OCI-LY1 (cell line): ENCODE results near the gene ITGB3.

Experiments
- H2AFZ ChIP-seq: fragments of 200-600 bp; sonication (generic), shearing (Covaris generic); 2 replicates; pipeline ENCODE4 v1.6.0; 2014; ENCODE audit warnings: antibody characterized with exemption, mild to moderate bottlenecking, low read length
- H3F3A ChIP-seq: fragments of 200-600 bp; sonication (generic), shearing (Covaris generic); 2 replicates; pipeline ENCODE4 v1.6.0; 2014; ENCODE audit warnings: mild to moderate bottlenecking, antibody characterized with exemption, low read length, moderate library complexity; ENCODE audit not compliant: insufficient read depth
- H3K27ac ChIP-seq: fragments of 200-600 bp; sonication (generic); 2 replicates; pipeline ENCODE4 v1.5.1; 2014; ENCODE audit warnings: low read length, mixed run types, mild to moderate bottlenecking, low read depth; ENCODE audit not compliant: poor library complexity, severe bottlenecking
- H3K27me3 ChIP-seq: fragments of 200-600 bp; sonication (generic); 2 replicates; pipeline ENCODE4 v1.6.0; 2014; ENCODE audit warnings: antibody characterized with exemption, mild to moderate bottlenecking, low read length, moderate library complexity; ENCODE audit not compliant: insufficient read depth
- H3K36me3 ChIP-seq: fragments of 200-600 bp; sonication (generic); 2 replicates; pipeline ENCODE4 v1.6.1; 2014; ENCODE audit warnings: mild to moderate bottlenecking, antibody characterized with exemption, low read length, moderate library complexity, mixed read lengths; ENCODE audit not compliant: insufficient read depth
- H3K4me1 ChIP-seq: fragments of 200-600 bp; sonication (generic); 2 replicates; pipeline ENCODE4 v1.5.1; 2014; ENCODE audit warnings: mild to moderate bottlenecking, low read length, moderate library complexity; ENCODE audit not compliant: insufficient read depth, severe bottlenecking
- H3K4me2 ChIP-seq: fragments of 200-600 bp; sonication (generic), shearing (Covaris generic); 2 replicates; pipeline ENCODE4 v1.6.1; 2014; ENCODE audit warnings: low read length
- H3K4me3 ChIP-seq: fragments of 200-600 bp; sonication (generic); 2 replicates; pipeline ENCODE4 v1.5.1; 2014; ENCODE audit warnings: low read length, low read depth, mild to moderate bottlenecking, mixed read lengths; ENCODE audit not compliant: poor library complexity, severe bottlenecking
- H3K79me2 ChIP-seq: fragments of 200-600 bp; shearing (Covaris generic); 2 replicates; pipeline ENCODE4 v1.6.1; 2016; ENCODE audit warnings: mixed run types, low read length, mixed read lengths; ENCODE audit not compliant: insufficient read depth
- H3K9ac ChIP-seq: fragments of 200-600 bp; sonication (generic), shearing (Covaris generic); 2 replicates; pipeline ENCODE4 v1.6.1; 2014; ENCODE audit warnings: mild to moderate bottlenecking, low read length, mixed read lengths
- H3K9me2 ChIP-seq: fragments of 200-600 bp; sonication (generic), shearing (Covaris generic); 2 replicates; pipeline ENCODE4 v1.6.1; 2014; ENCODE audit warnings: low read depth, mild to moderate bottlenecking, low read length, mixed read lengths
- H3K9me3 ChIP-seq: fragments of 200-600 bp; shearing (Covaris generic); 2 replicates; pipeline ENCODE4 v1.6.1; 2014; ENCODE audit warnings: low read length, mixed read lengths
- H4K20me1 ChIP-seq: fragments of 200-600 bp; sonication (generic), shearing (Covaris generic); 2 replicates; pipeline ENCODE4 v1.6.0; 2016; ENCODE audit warnings: mild to moderate bottlenecking, low read length; ENCODE audit not compliant: insufficient read depth
- CTCF ChIP-seq: fragments of 200-600 bp; sonication (generic), shearing (Covaris generic); IDR thresholded peaks from 2 replicates; pipeline ENCODE4 v1.5.1; 2017; ENCODE audit warnings: mild to moderate bottlenecking, antibody characterized with exemption, low read length, moderate library complexity, mixed read lengths
- EZH2 ChIP-seq: fragments of 200-600 bp; sonication (generic), shearing (Covaris generic); IDR thresholded peaks from 2 replicates; pipeline ENCODE4 v1.8.0; 2017; ENCODE audit warnings: borderline replicate concordance, mixed run types, mild to moderate bottlenecking, antibody characterized with exemption, low read length, moderate library complexity, mixed read lengths

ITGB3 gene

GRCh38 chr17:47235506-47235905 is 18.1 kb upstream of the ITGB3 start:
- H3K4me3 ChIP-seq, result no peak overlapping the region
- H4K20me1 ChIP-seq, result no peaks in the 10 kb centered on the region
- no peak overlapping the region for H3K4me2 ChIP-seq
- H3K9me2 ChIP-seq, result no peaks in the 10 kb centered on the region
- H3K36me3 ChIP-seq, result no peaks in the 10 kb centered on the region
- no peaks in the 10 kb centered on the region for H3F3A ChIP-seq
- peaks cover 21% of the 10 kb centered on the region for H3K4me1 ChIP-seq
- H3K9me3 ChIP-seq, result peaks cover 7% of the 10 kb centered on the region
- H3K79me2 ChIP-seq, result no peaks in the 10 kb centered on the region
- H3K27ac ChIP-seq, result no peak overlapping the region
- H3K9ac ChIP-seq, result no peak overlapping the region
- TF ChIP-seq CTCF (no peak), EZH2 (no peak)
- H3K27me3 ChIP-seq, result no peaks in the 10 kb centered on the region
- no peak overlapping the region for H2AFZ ChIP-seq

- H3K4me3 ChIP-seq, result no peak overlapping the region
- peaks cover 21% of the 10 kb centered on the region for H3K4me1 ChIP-seq
- H3K9me2 ChIP-seq, result no peaks in the 10 kb centered on the region
- TF ChIP-seq EZH2 (no peak), CTCF (no peak)
- no peaks in the 10 kb centered on the region for H3K79me2 ChIP-seq
- peaks cover 7% of the 10 kb centered on the region for H3K9me3 ChIP-seq
- H4K20me1 ChIP-seq, result no peaks in the 10 kb centered on the region
- H3K36me3 ChIP-seq, result no peaks in the 10 kb centered on the region
- no peak overlapping the region for H3K9ac ChIP-seq
- no peak overlapping the region for H2AFZ ChIP-seq
- no peak overlapping the region for H3K4me2 ChIP-seq
- no peaks in the 10 kb centered on the region for H3K27me3 ChIP-seq
- H3F3A ChIP-seq, result no peaks in the 10 kb centered on the region
- H3K27ac ChIP-seq, result no peak overlapping the region
Observed at GRCh38 chr17:47235923-47236322, 17.7 kb upstream of the ITGB3 start.

GRCh38 chr17:47237841-47238240 is 15.8 kb upstream of the ITGB3 start:
- Histone ChIP-seq H3F3A (no peaks in the 10 kb centered on the region), H3K4me1 (peaks cover 15% of the 10 kb centered on the region), H2AFZ (no peak overlapping the region), H3K27me3 (no peaks in the 10 kb centered on the region), H4K20me1 (no peaks in the 10 kb centered on the region), H3K36me3 (no peaks in the 10 kb centered on the region), H3K4me2 (no peak overlapping the region), H3K27ac (no peak overlapping the region), H3K9ac (no peak overlapping the region), H3K4me3 (no peak overlapping the region), H3K79me2 (no peaks in the 10 kb centered on the region), H3K9me3 (peaks cover 7% of the 10 kb centered on the region), H3K9me2 (no peaks in the 10 kb centered on the region)
- no peak for TF ChIP-seq EZH2
- no peak for TF ChIP-seq CTCF
